Measurements from ENCODE around the gene PRDM10.

DNA sequence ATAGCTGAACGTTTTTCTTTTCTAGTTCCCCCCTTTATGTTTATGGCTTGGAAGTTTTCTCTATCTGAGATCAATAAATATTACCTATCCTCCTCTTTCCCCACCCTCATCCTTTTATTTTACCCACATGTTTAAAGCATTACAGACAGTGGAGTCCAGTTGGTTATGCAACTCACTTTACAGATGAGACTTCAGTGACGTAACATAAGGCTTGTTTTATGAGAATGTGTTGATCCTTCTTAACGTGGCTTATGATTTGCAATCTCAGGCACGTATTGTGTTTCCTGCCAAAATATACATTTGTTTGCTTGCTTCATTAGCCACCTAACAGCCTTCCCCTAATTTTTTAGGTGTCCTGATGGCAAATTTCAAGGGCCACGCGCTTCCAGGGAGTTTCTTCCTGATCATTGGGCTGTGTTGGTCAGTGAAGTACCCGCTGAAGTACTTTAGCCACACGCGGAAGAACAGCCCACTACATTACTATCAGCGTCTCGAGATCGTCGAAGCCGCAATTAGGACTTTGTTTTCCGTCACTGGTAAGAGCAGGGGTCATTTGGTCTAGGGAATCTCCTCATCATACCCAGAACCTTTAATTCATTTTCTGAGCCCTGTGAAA is 150.4 kb downstream of the PRDM10 start:
- TF ChIP-seq, protein P1, sequence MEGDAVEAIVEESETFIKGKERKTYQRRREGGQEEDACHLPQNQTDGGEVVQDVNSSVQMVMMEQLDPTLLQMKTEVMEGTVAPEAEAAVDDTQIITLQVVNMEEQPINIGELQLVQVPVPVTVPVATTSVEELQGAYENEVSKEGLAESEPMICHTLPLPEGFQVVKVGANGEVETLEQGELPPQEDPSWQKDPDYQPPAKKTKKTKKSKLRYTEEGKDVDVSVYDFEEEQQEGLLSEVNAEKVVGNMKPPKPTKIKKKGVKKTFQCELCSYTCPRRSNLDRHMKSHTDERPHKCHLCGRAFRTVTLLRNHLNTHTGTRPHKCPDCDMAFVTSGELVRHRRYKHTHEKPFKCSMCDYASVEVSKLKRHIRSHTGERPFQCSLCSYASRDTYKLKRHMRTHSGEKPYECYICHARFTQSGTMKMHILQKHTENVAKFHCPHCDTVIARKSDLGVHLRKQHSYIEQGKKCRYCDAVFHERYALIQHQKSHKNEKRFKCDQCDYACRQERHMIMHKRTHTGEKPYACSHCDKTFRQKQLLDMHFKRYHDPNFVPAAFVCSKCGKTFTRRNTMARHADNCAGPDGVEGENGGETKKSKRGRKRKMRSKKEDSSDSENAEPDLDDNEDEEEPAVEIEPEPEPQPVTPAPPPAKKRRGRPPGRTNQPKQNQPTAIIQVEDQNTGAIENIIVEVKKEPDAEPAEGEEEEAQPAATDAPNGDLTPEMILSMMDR (IDR thresholded peaks at IDR 0.05) = no peak
- TF ChIP-seq POLR2A (IDR thresholded peaks at IDR 0.05) = peak in 1 of 2 donors; percentile 7
